Bronchial epithelial cell (primary cell): ENCODE results near the gene CA6. TPM values are rescaled to one million over a fixed set of nuclear protein-coding genes. Genes with fewer than 3 reads are reported as not detected.

Source experiments
- DNase-seq: peaks from one replicate; pipeline ENCODE4 v3.0.0-alpha.2; 2010; ENCODE audit warnings: low read depth
- FAIRE-seq: peaks from 2 replicates; lab custom pipeline; 2011; peaks lifted over from hg19 to GRCh38; lab: Jason Lieb, UNC
- H3K27me3 ChIP-seq: 2 replicates; pipeline ENCODE4 v1.5.1; 2011; ENCODE audit warnings: low read length; ENCODE audit not compliant: control insufficient read depth, insufficient read depth
- H3K36me3 ChIP-seq: 2 replicates; pipeline ENCODE4 v1.5.1; 2011; ENCODE audit warnings: low read length; ENCODE audit not compliant: control insufficient read depth, insufficient read depth
- H3K4me3 ChIP-seq: 2 replicates; pipeline ENCODE4 v1.5.1; 2011; ENCODE audit warnings: mild to moderate bottlenecking, low read depth, low read length, control low read depth
- CTCF ChIP-seq: IDR thresholded peaks from 2 replicates; pipeline ENCODE4 v1.5.1; 2011; ENCODE audit warnings: mild to moderate bottlenecking, moderate library complexity, low read length, control low read depth, inconsistent platforms; ENCODE audit not compliant: insufficient read depth, severe bottlenecking
- total RNA-seq: library from RNA; depleted of rRNA; stranded (reverse); fragments of >200 nt; gene quantifications from 2 replicates; pipeline ENCODE4 v1.2.1, GENCODE V29; 2014

Gene CA6
- total RNA-seq, 1 donor from 2014 or later = not detected

GRCh38 chr1:8981169-8981568 is 35.5 kb downstream of the CA6 start:
- FAIRE-seq (no peak), DNase-seq (no peak)
- Histone ChIP-seq H3K4me3 (no peak overlapping the region), H3K27me3 (peaks cover 3% of the 10 kb centered on the region), H3K36me3 (no peaks in the 10 kb centered on the region)
- TF ChIP-seq CTCF = no peak

DNA sequence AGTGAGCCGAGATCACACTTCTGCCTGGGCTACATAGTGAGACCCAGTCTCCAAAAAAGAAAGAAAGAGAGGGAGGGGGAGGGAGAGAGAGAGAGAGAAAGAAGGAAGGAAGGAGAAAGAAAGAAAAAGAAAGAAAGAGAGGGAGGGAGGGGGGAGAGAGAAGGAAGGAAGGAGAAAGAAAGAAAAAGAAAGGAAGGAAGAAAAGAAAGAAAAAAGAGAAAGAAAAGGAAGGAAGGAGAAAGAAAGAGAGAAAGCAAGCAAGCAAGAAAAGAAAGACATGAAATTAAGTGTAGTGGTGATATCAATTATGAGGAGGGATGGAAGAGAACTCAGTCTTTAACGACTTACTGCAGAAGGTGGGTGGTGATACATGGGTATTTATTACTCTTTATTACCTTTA is 38.5 kb downstream of the CA6 start:
- no peak overlapping the region for H3K4me3 ChIP-seq
- H3K27me3 ChIP-seq = peaks cover 3% of the 10 kb centered on the region
- FAIRE-seq = no peak
- no peaks in the 10 kb centered on the region for H3K36me3 ChIP-seq
- DNase-seq = no peak
- TF ChIP-seq CTCF = no peak

DNA sequence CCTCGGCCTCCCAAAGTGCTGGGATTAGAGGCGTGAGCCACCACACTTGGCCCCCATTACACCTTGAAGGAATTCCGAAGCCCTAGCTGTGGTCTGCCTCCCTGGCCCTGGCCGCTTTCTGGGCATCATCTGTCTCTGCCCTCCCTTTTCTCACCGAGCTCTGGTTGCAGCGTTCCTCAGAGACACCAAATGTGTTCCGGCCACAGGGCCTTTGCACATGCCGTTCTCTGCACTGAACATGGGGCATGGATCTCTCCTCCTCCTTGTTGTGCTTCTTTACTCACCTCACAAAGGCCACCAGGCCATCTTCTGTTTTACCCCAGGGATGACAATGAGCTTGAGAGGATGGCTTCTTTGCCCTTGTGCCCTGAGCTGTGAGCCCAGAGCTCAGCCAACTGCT is 39.3 kb downstream of the CA6 start:
- no peak for TF ChIP-seq CTCF
- no peak overlapping the region for H3K4me3 ChIP-seq
- FAIRE-seq (no peak), DNase-seq (no peak)
- H3K36me3 ChIP-seq = no peaks in the 10 kb centered on the region
- H3K27me3 ChIP-seq = peaks cover 3% of the 10 kb centered on the region

DNA sequence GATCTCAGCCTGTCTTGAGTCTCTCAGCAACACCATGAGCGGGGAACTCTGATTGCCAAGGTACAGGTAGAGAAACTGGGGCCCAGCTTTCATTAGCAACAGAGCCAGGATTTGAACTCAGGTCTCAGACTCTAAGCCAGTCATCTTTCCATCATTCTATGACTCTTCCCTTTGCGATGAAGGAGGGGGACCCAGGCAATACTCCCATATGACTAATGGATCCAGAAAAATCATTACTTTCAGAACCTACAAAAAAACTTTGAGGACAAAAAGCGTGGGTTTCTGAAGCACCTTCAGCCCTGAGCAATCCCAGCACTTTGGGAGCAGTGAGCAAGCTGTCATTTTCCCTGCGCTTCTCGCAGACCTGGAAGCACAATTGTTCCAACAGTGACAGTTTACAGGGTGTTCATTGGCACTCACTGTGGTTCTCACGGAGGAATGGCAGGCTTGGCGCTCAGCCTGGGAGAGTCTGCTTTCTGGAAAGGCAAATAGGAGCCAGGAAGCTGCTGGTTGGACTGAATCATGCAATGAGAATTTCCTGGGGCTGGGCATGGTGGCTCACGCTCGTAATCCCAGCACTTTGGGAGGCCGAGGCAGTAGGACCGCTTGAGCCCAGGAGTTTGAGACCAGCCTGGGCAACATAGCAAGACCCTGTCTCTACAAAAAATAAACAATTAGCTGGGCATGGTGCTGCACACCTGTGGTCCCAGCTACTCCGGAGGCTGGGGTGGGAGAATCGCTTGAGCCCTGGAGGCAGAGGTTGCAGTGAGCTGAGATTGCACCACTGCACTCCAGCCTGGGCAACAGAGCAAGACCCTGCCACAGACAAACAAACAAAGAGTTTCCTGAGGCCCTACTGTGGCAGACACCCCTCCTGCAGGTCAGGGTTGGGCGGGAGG is 40.5 kb downstream of the CA6 start:
- H3K27me3 ChIP-seq = no peaks in the 10 kb centered on the region
- H3K36me3 ChIP-seq = no peaks in the 10 kb centered on the region
- peak; percentile 95 for DNase-seq
- H3K4me3 ChIP-seq = no peak overlapping the region
- FAIRE-seq = peak; percentile 93
- TF ChIP-seq CTCF = no peak

GRCh38 chr1:8986814-8987190 is 41.1 kb downstream of the CA6 start:
- FAIRE-seq (no peak), DNase-seq (no peak)
- Histone ChIP-seq H3K4me3 (no peak overlapping the region), H3K27me3 (no peaks in the 10 kb centered on the region), H3K36me3 (no peaks in the 10 kb centered on the region)
- TF ChIP-seq CTCF = no peak
